Endodermal cell (in vitro differentiated cells): ENCODE data around the gene LSAMP. TPM values are rescaled to one million over a fixed set of nuclear protein-coding genes. Genes with fewer than 3 reads are reported as not detected.

ENCODE experiments used
- DNase-seq: peaks from one replicate; pipeline ENCODE4 v3.0.0-alpha.2; 2017
- H3K27ac ChIP-seq: 2 replicates; pipeline ENCODE4 v1.5.1; 2013; ENCODE audit warnings: mild to moderate bottlenecking, low read depth, low read length, moderate library complexity
- H3K27me3 ChIP-seq: 2 replicates; pipeline ENCODE4 v1.6.1; 2013; ENCODE audit warnings: mild to moderate bottlenecking, low read length, moderate library complexity; ENCODE audit not compliant: insufficient read depth, control insufficient read depth, poor library complexity, severe bottlenecking
- H3K36me3 ChIP-seq: 2 replicates; pipeline ENCODE4 v1.7.0; 2013; ENCODE audit warnings: mild to moderate bottlenecking, low read length, moderate library complexity; ENCODE audit not compliant: control insufficient read depth, insufficient read depth
- H3K4me1 ChIP-seq: one replicate; pipeline ENCODE4 v1.7.0; 2013; ENCODE audit warnings: low read length; ENCODE audit not compliant: control insufficient read depth, insufficient read depth
- H3K4me3 ChIP-seq: 2 replicates; pipeline ENCODE4 v1.5.1; 2013; ENCODE audit warnings: mild to moderate bottlenecking, low read length, moderate library complexity
- H3K9ac ChIP-seq: 2 replicates; pipeline ENCODE4 v1.6.1; 2013; ENCODE audit warnings: mild to moderate bottlenecking, low read length, moderate library complexity; ENCODE audit not compliant: poor library complexity, severe bottlenecking; ENCODE audit errors: extremely low read depth
- H3K9me3 ChIP-seq: 2 replicates; pipeline ENCODE4 v1.6.1; 2013; ENCODE audit warnings: mild to moderate bottlenecking, low read length, moderate library complexity; ENCODE audit not compliant: control insufficient read depth
- H3K27ac Mint-ChIP-seq: 2 replicates; pipeline ENCODE4 v1.8.0; 2020; ENCODE audit warnings: mixed read lengths
- H3K27me3 Mint-ChIP-seq: 2 replicates; pipeline ENCODE4 v1.8.0; 2021; ENCODE audit warnings: mild to moderate bottlenecking, mixed read lengths; ENCODE audit not compliant: insufficient read depth
- H3K36me3 Mint-ChIP-seq: 2 replicates; pipeline ENCODE4 v1.8.0; 2020; ENCODE audit warnings: low read depth, mixed read lengths
- H3K4me1 Mint-ChIP-seq: 2 replicates; pipeline ENCODE4 v1.8.0; 2020; ENCODE audit warnings: mixed read lengths
- H3K4me3 Mint-ChIP-seq: 2 replicates; pipeline ENCODE4 v1.8.0; 2020; ENCODE audit warnings: mild to moderate bottlenecking, moderate library complexity, mixed read lengths
- H3K9me3 Mint-ChIP-seq: 2 replicates; pipeline ENCODE4 v1.8.0; 2020; ENCODE audit warnings: mild to moderate bottlenecking, mixed read lengths
- CTCF ChIP-seq: fragments of 200-600 bp; sonication (generic); conservative IDR thresholded peaks from 2 replicates; pipeline ENCODE4 v1.5.0; 2021; ENCODE audit warnings: antibody characterized with exemption, mild to moderate bottlenecking
- whole genome bisulfite sequencing, 2 experiments: methylation state at CpG; one replicate each; pipeline versions ENCODE4 v1.1.5 to v1.1.7; 2013; ENCODE audit warnings: missing lambda C conversion rate in 2 of 2, mixed read lengths in 1 of 2; ENCODE audit not compliant: insufficient coverage in 1 of 2, insufficient read length in 1 of 2; 5-methylcytosine and 5-hydroxymethylcytosine counted together
- total RNA-seq, 2 donors: library from RNA; stranded (reverse); fragmentation: NEBNext Ultra II Directional in 1 of 2; extraction: Animal tissue kit (Norgen Biotek cat#: 25700) in 1 of 2; gene quantifications; 2 replicates in 1 of 2; 3 replicates in 1 of 2; pipeline ENCODE4 v1.2.1, GENCODE V29; 2021

Gene LSAMP
- total RNA-seq, 2 donors from 2014 or later, result 4.4 to 10.2 TPM

- no peak for DNase-seq
- H3K9me3 Mint-ChIP-seq, result no peaks in the 10 kb centered on the region
- H3K4me3 Mint-ChIP-seq, result no peak overlapping the region
- H3K27ac ChIP-seq, result no peak overlapping the region
- no peaks in the 10 kb centered on the region for H3K36me3 ChIP-seq
- no peaks in the 10 kb centered on the region for H3K9me3 ChIP-seq
- no peaks in the 10 kb centered on the region for H3K27me3 Mint-ChIP-seq
- peaks cover 2% of the 10 kb centered on the region for H3K4me1 Mint-ChIP-seq
- TF ChIP-seq CTCF, result no peak
- H3K36me3 Mint-ChIP-seq, result no peaks in the 10 kb centered on the region
- no peak overlapping the region for H3K27ac Mint-ChIP-seq
- no peaks in the 10 kb centered on the region for H3K27me3 ChIP-seq
- no peaks in the 10 kb centered on the region for H3K4me1 ChIP-seq
- H3K4me3 ChIP-seq, result no peak overlapping the region
- WGBS, 2 experiments, result 86 to 96% methylated on average over 2 of the region's 2 CpGs
- H3K9ac ChIP-seq, result no peak overlapping the region
Measured at GRCh38 chr3:116070061-116070460, 375.2 kb downstream of the LSAMP start.

GRCh38 chr3:116069024-116069423 is 376.3 kb downstream of the LSAMP start:
- Histone ChIP-seq H3K4me3 (no peak overlapping the region), H3K4me1 (no peaks in the 10 kb centered on the region), H3K36me3 (no peaks in the 10 kb centered on the region), H3K27me3 (no peaks in the 10 kb centered on the region), H3K27ac (no peak overlapping the region), H3K9me3 (no peaks in the 10 kb centered on the region), H3K9ac (no peak overlapping the region)
- no peak for TF ChIP-seq CTCF
- peaks cover 2% of the 10 kb centered on the region for H3K4me1 Mint-ChIP-seq
- H3K27ac Mint-ChIP-seq, result no peak overlapping the region
- no peaks in the 10 kb centered on the region for H3K27me3 Mint-ChIP-seq
- no peaks in the 10 kb centered on the region for H3K36me3 Mint-ChIP-seq
- H3K9me3 Mint-ChIP-seq, result no peaks in the 10 kb centered on the region
- 87 to 100% methylated on average over 2 to 4 of the region's 4 CpGs for WGBS, 2 experiments
- no peak for DNase-seq
- H3K4me3 Mint-ChIP-seq, result no peak overlapping the region

DNA sequence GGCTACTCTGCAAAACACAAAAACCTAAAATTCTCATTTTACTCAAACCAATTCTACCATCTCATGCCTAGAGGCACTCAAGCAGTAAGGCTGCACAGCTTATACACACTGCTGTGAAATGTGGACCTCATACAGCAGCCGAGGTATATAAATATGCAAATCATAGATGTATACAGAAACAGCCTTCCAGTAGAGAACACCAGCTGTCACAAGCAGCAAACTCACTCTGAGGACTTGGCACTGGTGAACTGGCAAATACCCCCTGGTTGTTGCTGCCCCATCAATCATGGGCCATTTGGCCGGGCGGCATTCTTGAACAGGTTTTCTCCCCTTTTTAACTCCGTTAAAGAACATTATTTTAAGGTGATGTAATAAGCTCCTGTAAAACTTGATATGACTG is 378.0 kb downstream of the LSAMP start:
- TF ChIP-seq CTCF, result no peak
- no peaks in the 10 kb centered on the region for H3K4me1 Mint-ChIP-seq
- no peak overlapping the region for H3K9ac ChIP-seq
- no peak overlapping the region for H3K4me3 ChIP-seq
- H3K36me3 ChIP-seq, result no peaks in the 10 kb centered on the region
- no peak overlapping the region for H3K27ac Mint-ChIP-seq
- no peaks in the 10 kb centered on the region for H3K9me3 ChIP-seq
- no peaks in the 10 kb centered on the region for H3K36me3 Mint-ChIP-seq
- 98% methylated on average over 4 of the region's 4 CpGs; no CpG with 5 or more reads in 1 of the 2 experiments for WGBS, 2 experiments
- no peaks in the 10 kb centered on the region for H3K27me3 ChIP-seq
- no peak overlapping the region for H3K4me3 Mint-ChIP-seq
- H3K27me3 Mint-ChIP-seq, result no peaks in the 10 kb centered on the region
- no peaks in the 10 kb centered on the region for H3K9me3 Mint-ChIP-seq
- no peak for DNase-seq
- H3K4me1 ChIP-seq, result no peaks in the 10 kb centered on the region
- no peak overlapping the region for H3K27ac ChIP-seq
